ENCODE results near the gene KIF15.

Gene KIF15

GRCh38 chr3:44875596-44875995, 114.0 kb downstream of the KIF15 start:
- DNase-seq, result no peak

GRCh38 chr3:44877333-44877732, 115.7 kb downstream of the KIF15 start:
- DNase-seq, result no peak

GRCh38 chr3:44880284-44880683, 118.7 kb downstream of the KIF15 start:
- DNase-seq, result no peak

- no peak for DNase-seq
Measured at GRCh38 chr3:44883213-44883955, 121.8 kb downstream of the KIF15 start.

GRCh38 chr3:44883999-44884431, 122.4 kb downstream of the KIF15 start:
- DNase-seq, result peak in 6 of 56 donors; percentile 6 to 25 (median 11)

GRCh38 chr3:44885618-44886017, 124.0 kb downstream of the KIF15 start:
- no peak for DNase-seq

GRCh38 chr3:44886561-44886960, 125.0 kb downstream of the KIF15 start:
- DNase-seq, result no peak

GRCh38 chr3:44887101-44887500, 125.5 kb downstream of the KIF15 start:
- DNase-seq, result no peak

- no peak for DNase-seq
Measured at GRCh38 chr3:44890258-44890657, 128.7 kb downstream of the KIF15 start.

- no peak for DNase-seq
Measured at GRCh38 chr3:44890852-44891251, 129.3 kb downstream of the KIF15 start.

GRCh38 chr3:44892689-44893088, 131.1 kb downstream of the KIF15 start:
- no peak for DNase-seq

GRCh38 chr3:44893097-44893496, 131.5 kb downstream of the KIF15 start:
- DNase-seq, result no peak

GRCh38 chr3:44894485-44894884, 132.9 kb downstream of the KIF15 start:
- DNase-seq, result no peak

- DNase-seq, result no peak
Measured at GRCh38 chr3:44896440-44896839, 134.8 kb downstream of the KIF15 start.

- DNase-seq, result no peak
Measured at GRCh38 chr3:44899683-44900367, 138.2 kb downstream of the KIF15 start.

GRCh38 chr3:44902628-44903027, 141.0 kb downstream of the KIF15 start:
- DNase-seq, result no peak
